GM23338 (cell line): ENCODE data around the gene CACNA1C.

Experiments used
- CREB1 ChIP-seq: fragments of 250-450 bp; sonication (Bioruptor Pico); IDR thresholded peaks from 2 replicates; pipeline ENCODE4 v1.5.0; 2020; ENCODE audit warnings: low read depth, mild to moderate bottlenecking, moderate library complexity
- ETS1 ChIP-seq: IDR thresholded peaks from 2 replicates; pipeline ENCODE4 v1.6.1; 2016; ENCODE audit warnings: antibody characterized with exemption
- EZH2 ChIP-seq: fragments of 200-600 bp; sonication (generic); IDR thresholded peaks from one replicate; pipeline ENCODE4 v1.8.0; 2017; ENCODE audit warnings: antibody characterized with exemption, mild to moderate bottlenecking, low read depth; ENCODE audit not compliant: unreplicated experiment
- EZH2phosphoT487 ChIP-seq: fragments of 200-600 bp; sonication (generic); IDR thresholded peaks from one replicate; pipeline ENCODE4 v1.8.1; 2018; ENCODE audit warnings: antibody characterized with exemption; ENCODE audit not compliant: unreplicated experiment
- JUNB ChIP-seq: IDR thresholded peaks from one replicate; pipeline ENCODE4 v1.6.1; 2016; ENCODE audit warnings: antibody characterized with exemption; ENCODE audit not compliant: unreplicated experiment
- NANOG ChIP-seq: IDR thresholded peaks from 2 replicates; pipeline ENCODE4 v1.6.1; 2016; ENCODE audit warnings: antibody characterized with exemption, borderline replicate concordance
- POLR2AphosphoS5 ChIP-seq: IDR thresholded peaks from 2 replicates; pipeline ENCODE4 v1.6.1; 2016; ENCODE audit warnings: antibody characterized with exemption, low read depth
- REST ChIP-seq: IDR thresholded peaks from one replicate; pipeline ENCODE4 v1.6.1; 2018; ENCODE audit warnings: antibody characterized with exemption; ENCODE audit not compliant: unreplicated experiment
- STAT1 ChIP-seq: IDR thresholded peaks from one replicate; pipeline ENCODE4 v1.6.1; 2016; ENCODE audit warnings: antibody characterized with exemption; ENCODE audit not compliant: unreplicated experiment
- ZNF114 ChIP-seq: fragments of 250-450 bp; sonication (Bioruptor Pico); IDR thresholded peaks from 2 replicates; pipeline ENCODE4 v1.5.0; 2020; ENCODE audit warnings: mild to moderate bottlenecking, moderate library complexity
- ZNF331 ChIP-seq: fragments of 250-450 bp; sonication (Bioruptor Pico); IDR thresholded peaks from 2 replicates; pipeline ENCODE4 v1.5.0; 2020; ENCODE audit warnings: low read depth, mild to moderate bottlenecking, moderate library complexity
- TF ChIP-seq, protein P1 (sequence below), 2 experiments: fragments of 200-600 bp in 1 of 2; sonication (generic) in 1 of 2; conservative IDR thresholded peaks; 2 replicates each; pipeline versions ENCODE4 v1.5.1 to v1.6.1; 2016 to 2017; ENCODE audit warnings: antibody characterized with exemption in 2 of 2, low read depth in 2 of 2, mild to moderate bottlenecking in 2 of 2, moderate library complexity in 1 of 2

GRCh38 chr12:2445968-2446367 lies 393.2 kb downstream of the CACNA1C start:
- TF ChIP-seq EZH2phosphoT487 (no peak), NANOG (no peak), POLR2AphosphoS5 (no peak), EZH2 (no peak), REST (no peak), JUNB (no peak), ETS1 (no peak), CREB1 (CRISPR knock-in tag) (no peak), ZNF114 (CRISPR knock-in tag) (no peak), STAT1 (no peak), ZNF331 (CRISPR knock-in tag) (no peak)
- TF ChIP-seq, protein P1, sequence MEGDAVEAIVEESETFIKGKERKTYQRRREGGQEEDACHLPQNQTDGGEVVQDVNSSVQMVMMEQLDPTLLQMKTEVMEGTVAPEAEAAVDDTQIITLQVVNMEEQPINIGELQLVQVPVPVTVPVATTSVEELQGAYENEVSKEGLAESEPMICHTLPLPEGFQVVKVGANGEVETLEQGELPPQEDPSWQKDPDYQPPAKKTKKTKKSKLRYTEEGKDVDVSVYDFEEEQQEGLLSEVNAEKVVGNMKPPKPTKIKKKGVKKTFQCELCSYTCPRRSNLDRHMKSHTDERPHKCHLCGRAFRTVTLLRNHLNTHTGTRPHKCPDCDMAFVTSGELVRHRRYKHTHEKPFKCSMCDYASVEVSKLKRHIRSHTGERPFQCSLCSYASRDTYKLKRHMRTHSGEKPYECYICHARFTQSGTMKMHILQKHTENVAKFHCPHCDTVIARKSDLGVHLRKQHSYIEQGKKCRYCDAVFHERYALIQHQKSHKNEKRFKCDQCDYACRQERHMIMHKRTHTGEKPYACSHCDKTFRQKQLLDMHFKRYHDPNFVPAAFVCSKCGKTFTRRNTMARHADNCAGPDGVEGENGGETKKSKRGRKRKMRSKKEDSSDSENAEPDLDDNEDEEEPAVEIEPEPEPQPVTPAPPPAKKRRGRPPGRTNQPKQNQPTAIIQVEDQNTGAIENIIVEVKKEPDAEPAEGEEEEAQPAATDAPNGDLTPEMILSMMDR (conservative IDR thresholded peaks at IDR 0.05; ENCODE audit: low read depth in 2 of 2): no peak
